Activated naive CD4-positive, alpha-beta T cell treated with anti-CD3 and anti-CD28 coated beads, Interleukin-2, amount 10 ng/mL, durations not matched to agents 7 days and 5 days (primary cell): ENCODE measurements around the gene DSCAM.

Source experiments
- CTCF ChIA-PET: fragments of 350-600 bp; sonication (Branson Sonifier 250); formaldehyde crosslinking; loops from one replicate; lab custom pipeline; 2021; ENCODE audit warnings: antibody characterized with exemption; lab: Charles Lee
- DNase-seq: peaks from one replicate; pipeline ENCODE4 v3.0.0-alpha.2; 2020
- H3K27ac Mint-ChIP-seq: one replicate; pipeline ENCODE4 v1.8.0; 2021; ENCODE audit warnings: mild to moderate bottlenecking, moderate library complexity, mixed read lengths
- H3K27me3 Mint-ChIP-seq: one replicate; pipeline ENCODE4 v1.8.0; 2021; ENCODE audit warnings: mild to moderate bottlenecking, mixed read lengths
- H3K36me3 Mint-ChIP-seq: one replicate; pipeline ENCODE4 v1.8.0; 2021; ENCODE audit warnings: mixed read lengths
- H3K4me1 Mint-ChIP-seq: one replicate; pipeline ENCODE4 v1.8.0; 2021; ENCODE audit warnings: mixed read lengths
- H3K4me3 Mint-ChIP-seq: one replicate; pipeline ENCODE4 v1.8.0; 2021; ENCODE audit warnings: mild to moderate bottlenecking, moderate library complexity, mixed read lengths
- H3K9me3 Mint-ChIP-seq: one replicate; pipeline ENCODE4 v1.8.0; 2021; ENCODE audit warnings: mixed read lengths

DSCAM gene

DNA sequence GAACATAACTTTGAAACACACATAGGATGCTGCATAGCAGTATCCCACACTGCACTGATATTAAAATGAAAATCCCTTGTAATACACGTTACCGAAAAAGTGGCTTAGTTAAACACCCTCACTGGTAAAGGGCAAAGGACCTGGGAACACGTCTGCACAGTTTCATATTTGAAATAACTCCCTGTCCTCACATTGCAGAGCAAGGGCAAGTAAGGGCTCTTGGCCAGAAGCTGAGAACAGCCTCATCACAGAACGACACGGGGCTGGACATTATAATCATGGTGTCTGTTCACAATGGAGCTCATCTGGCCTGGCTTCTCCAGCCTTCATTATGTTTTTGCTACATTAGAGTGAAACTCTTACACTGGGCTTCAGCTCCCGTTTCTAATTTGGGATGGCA is 772.8 kb downstream of the DSCAM start:
- no peak for DNase-seq
- H3K27ac Mint-ChIP-seq, result no peak overlapping the region
- peaks cover 11% of the 10 kb centered on the region for H3K9me3 Mint-ChIP-seq
- H3K4me1 Mint-ChIP-seq, result no peaks in the 10 kb centered on the region
- no peak overlapping the region for H3K4me3 Mint-ChIP-seq
- CTCF ChIA-PET, result no interaction called here
- H3K36me3 Mint-ChIP-seq, result no peaks in the 10 kb centered on the region
- H3K27me3 Mint-ChIP-seq, result no peaks in the 10 kb centered on the region

DNA sequence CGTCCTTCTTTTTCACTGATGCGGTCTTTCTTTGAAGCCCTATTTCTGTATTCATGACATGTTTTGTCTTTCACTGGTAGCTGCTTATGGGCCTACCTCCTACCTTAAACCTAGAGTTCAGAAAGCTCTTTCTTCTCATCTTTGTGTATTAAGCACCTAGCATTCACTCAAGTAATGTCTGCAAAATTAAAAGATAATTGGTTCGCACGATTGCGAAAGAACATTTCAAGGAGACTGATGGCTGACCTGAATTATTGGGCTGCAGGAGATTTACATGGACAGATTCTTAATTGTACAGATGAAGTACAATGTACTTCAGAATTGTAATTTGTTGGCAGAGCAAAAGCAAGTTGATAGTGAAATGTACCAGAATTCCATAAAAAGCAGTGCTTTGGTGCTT is 773.3 kb downstream of the DSCAM start:
- Mint-ChIP-seq H3K4me3 (no peak overlapping the region), H3K36me3 (no peaks in the 10 kb centered on the region), H3K9me3 (peaks cover 11% of the 10 kb centered on the region), H3K27me3 (no peaks in the 10 kb centered on the region), H3K27ac (no peak overlapping the region), H3K4me1 (no peaks in the 10 kb centered on the region)
- CTCF ChIA-PET, result no interaction called here
- no peak for DNase-seq

DNA sequence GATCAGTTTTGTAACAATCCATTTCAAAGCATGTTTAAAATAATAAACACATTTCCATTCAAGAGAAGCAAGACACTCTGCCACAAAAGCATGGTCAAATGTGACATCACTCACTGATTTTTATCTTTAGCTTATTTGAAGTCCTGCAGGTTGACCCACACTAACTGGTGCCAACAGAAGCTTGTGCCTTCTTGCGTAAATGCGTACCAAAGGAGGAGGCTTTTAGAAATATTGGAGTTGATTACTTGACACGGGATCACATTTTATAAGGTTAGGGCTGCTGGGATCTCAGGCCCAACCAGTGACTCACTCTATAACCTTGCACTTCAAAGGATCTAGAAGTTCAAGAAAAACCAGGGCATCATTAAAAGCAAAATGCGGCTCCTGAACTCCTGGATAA is 776.1 kb downstream of the DSCAM start:
- DNase-seq, result no peak
- Mint-ChIP-seq H3K9me3 (peaks cover 13% of the 10 kb centered on the region), H3K4me3 (no peak overlapping the region), H3K27ac (no peak overlapping the region), H3K4me1 (no peaks in the 10 kb centered on the region), H3K27me3 (no peaks in the 10 kb centered on the region), H3K36me3 (no peaks in the 10 kb centered on the region)
- CTCF ChIA-PET, result no interaction called here

DNA sequence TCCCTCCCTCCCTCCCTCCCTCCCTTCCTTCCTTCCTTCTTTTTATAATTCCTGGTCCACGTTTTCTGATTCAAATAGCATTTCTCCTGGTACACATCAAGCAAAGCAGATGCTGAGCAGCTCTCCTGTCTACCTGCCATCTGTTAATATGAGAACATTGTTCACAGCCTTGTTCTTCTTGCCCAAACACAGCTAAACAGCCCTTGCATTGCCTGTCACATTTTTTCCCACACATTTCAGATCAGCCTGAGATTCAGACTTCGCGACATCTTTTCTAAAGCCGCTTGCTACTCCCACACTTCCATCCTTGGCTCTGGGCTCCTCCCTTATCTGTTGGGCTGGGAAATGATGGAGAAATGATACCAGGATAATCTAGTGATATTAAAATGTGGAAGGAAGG is 779.2 kb downstream of the DSCAM start:
- CTCF ChIA-PET, result no interaction called here
- Mint-ChIP-seq H3K4me3 (no peak overlapping the region), H3K27me3 (no peaks in the 10 kb centered on the region), H3K9me3 (peaks cover 7% of the 10 kb centered on the region), H3K27ac (no peak overlapping the region), H3K4me1 (no peaks in the 10 kb centered on the region), H3K36me3 (no peaks in the 10 kb centered on the region)
- DNase-seq, result no peak

DNA sequence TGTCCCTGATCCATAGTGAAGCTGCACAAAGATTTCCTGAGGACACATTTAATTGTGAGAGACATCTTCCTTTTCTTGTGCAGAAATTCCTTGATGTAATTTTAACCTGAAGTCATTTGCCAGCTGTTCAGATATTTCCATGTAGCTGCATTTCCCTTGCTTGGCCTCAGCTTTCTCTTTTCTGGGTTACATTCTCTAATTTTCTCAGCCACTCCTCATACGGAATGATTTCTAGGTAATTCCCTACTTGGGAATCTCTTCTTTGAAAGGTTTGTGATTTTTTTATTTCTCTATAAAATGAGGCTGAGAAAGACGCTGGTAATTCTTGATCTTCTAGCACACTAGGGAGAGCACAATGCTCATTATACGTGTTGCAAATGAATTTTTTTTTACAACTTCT is 780.7 kb downstream of the DSCAM start:
- CTCF ChIA-PET, result no interaction called here
- no peak for DNase-seq
- Mint-ChIP-seq H3K27me3 (no peaks in the 10 kb centered on the region), H3K36me3 (no peaks in the 10 kb centered on the region), H3K4me1 (no peaks in the 10 kb centered on the region), H3K4me3 (no peak overlapping the region), H3K9me3 (peaks cover 7% of the 10 kb centered on the region), H3K27ac (no peak overlapping the region)

DNA sequence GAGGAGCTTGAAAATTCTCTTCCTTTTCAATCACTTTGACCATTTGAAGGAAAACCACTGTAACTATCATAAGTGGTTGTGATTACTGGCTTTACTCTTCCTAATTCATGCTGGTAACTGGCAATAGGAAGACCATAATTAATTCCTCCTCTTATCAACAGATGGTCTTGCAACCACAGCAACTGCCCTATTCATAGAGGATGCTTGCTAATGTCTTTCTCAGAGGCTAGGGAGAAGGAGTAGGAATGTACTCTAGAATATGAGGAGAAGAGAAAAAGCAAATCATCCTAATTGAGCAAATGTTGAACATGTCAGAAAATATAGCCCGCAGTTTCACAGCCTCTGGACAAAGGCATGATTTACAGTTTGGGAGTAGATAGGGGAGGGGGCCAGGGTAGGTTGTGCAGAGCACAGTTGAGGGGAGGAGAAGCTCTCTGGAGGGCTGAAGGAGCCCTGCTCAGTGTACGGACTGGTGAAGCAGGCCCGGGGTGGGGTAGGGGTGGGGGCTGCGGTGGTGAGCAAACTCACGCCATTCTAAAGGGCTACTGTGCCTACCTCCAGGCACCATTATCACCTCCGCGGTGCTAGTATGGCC is 786.8 kb downstream of the DSCAM start:
- Mint-ChIP-seq H3K27me3 (no peaks in the 10 kb centered on the region), H3K4me1 (no peaks in the 10 kb centered on the region), H3K27ac (no peak overlapping the region), H3K9me3 (peaks cover 14% of the 10 kb centered on the region), H3K36me3 (no peaks in the 10 kb centered on the region), H3K4me3 (no peak overlapping the region)
- CTCF ChIA-PET, result no interaction called here
- no peak for DNase-seq

DNA sequence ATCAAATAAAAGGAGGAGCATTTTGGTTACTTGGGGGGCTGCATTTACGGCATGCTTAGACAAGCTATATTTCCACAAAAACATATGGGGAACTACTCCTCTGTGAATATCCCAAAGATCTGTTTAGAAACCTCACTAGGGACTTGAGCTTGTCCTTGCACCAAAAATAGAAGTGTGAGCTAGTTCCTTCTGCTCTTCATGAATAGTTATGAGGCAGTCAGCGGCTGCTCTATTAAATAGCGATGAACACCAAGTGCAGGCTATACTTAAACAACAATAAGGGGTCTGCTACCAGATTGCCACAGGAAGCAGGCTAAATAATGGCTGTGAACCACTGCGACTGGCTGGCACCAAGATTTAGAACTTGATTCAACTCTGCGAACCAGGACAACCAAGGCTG is 789.6 kb downstream of the DSCAM start:
- H3K4me1 Mint-ChIP-seq, result no peaks in the 10 kb centered on the region
- H3K9me3 Mint-ChIP-seq, result peaks cover 16% of the 10 kb centered on the region
- H3K36me3 Mint-ChIP-seq, result no peaks in the 10 kb centered on the region
- DNase-seq, result no peak
- no peak overlapping the region for H3K4me3 Mint-ChIP-seq
- CTCF ChIA-PET, result no interaction called here
- H3K27ac Mint-ChIP-seq, result no peak overlapping the region
- no peaks in the 10 kb centered on the region for H3K27me3 Mint-ChIP-seq

DNA sequence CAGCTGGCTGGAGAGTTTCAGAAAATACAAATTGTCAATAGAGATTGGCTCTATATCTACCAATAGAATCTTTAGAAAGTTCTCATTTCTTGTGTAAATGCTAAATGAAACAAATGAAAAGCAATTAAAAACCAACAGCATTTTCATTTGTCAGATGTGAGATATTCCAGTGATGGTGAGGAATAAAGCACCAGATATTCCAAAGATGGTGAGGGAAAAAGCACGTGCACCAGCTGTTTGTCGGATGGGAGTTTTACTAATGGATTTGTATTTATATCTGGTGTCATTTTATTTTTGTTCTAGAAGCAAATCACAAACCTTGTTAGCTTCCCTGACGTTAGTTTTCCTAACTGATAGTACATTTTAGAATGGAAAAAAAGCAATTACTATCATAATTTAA is 790.9 kb downstream of the DSCAM start:
- Mint-ChIP-seq H3K36me3 (no peaks in the 10 kb centered on the region), H3K9me3 (peaks cover 16% of the 10 kb centered on the region), H3K27ac (no peak overlapping the region), H3K4me1 (no peaks in the 10 kb centered on the region), H3K27me3 (no peaks in the 10 kb centered on the region), H3K4me3 (no peak overlapping the region)
- DNase-seq, result no peak
- CTCF ChIA-PET, result no interaction called here

DNA sequence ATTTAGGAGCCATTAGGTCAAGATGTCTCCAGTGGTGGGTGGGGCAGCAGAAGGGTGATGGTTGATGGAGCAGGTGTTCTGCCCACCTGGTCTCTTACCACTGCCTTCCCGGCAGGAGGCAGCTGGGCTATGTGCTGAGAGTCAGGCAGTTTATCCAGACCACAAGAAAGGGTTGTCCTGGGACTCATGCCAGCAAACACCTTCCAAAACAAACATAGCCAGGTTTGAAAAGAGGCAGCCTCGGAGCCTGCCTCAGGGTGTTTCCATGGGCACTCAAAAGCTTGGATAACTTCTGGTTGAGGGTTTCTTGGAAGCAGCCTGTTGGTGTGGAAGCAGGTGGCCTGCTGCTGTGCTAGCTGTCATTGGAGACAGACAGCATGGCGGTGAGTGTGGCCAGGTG is 792.6 kb downstream of the DSCAM start:
- no peaks in the 10 kb centered on the region for H3K36me3 Mint-ChIP-seq
- H3K4me3 Mint-ChIP-seq, result no peak overlapping the region
- H3K4me1 Mint-ChIP-seq, result no peaks in the 10 kb centered on the region
- peaks cover 11% of the 10 kb centered on the region for H3K9me3 Mint-ChIP-seq
- no peaks in the 10 kb centered on the region for H3K27me3 Mint-ChIP-seq
- DNase-seq, result no peak
- no peak overlapping the region for H3K27ac Mint-ChIP-seq
- CTCF ChIA-PET, result no interaction called here

DNA sequence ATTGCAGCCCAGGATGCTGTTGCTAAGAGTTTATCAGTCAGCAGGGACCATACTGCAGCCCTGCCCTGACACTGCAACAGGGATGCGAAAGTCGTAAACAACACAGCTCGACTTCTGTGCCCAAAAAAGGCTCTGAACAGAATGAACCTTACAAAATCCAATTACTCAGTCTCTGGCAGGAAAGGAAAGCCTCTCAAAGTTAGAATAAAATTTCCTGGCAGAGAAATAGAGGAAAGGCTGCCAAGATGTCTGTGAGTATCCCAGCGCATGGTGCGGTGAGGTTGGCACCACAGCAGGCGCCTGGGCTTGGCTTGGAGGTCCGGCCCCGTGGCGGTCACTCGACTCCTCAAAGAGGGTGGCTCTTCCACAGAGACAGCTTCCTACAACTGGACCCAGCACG is 794.0 kb downstream of the DSCAM start:
- no peaks in the 10 kb centered on the region for H3K27me3 Mint-ChIP-seq
- no peaks in the 10 kb centered on the region for H3K36me3 Mint-ChIP-seq
- no peak overlapping the region for H3K4me3 Mint-ChIP-seq
- H3K9me3 Mint-ChIP-seq, result peaks cover 12% of the 10 kb centered on the region
- DNase-seq, result no peak
- no peaks in the 10 kb centered on the region for H3K4me1 Mint-ChIP-seq
- H3K27ac Mint-ChIP-seq, result no peak overlapping the region
- CTCF ChIA-PET, result no interaction called here

DNA sequence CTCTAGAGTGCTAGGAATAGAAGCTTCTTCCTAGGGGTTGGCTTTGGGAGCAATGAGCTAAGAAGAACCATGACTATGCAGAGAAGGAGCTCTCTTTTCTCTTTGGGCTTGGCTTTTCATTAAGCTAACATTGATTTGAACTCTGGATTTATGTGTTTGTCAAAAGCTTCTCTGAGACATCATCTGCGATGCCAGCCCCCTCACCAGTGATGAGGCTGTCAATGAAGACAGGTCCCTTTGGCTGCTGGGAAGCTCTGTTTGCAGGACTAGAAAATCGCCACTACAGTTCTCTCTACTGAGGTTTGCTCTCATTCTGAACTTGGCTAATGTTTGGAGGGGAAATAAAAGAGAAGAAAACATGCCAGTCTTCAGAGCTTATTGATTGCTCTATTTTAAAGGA is 794.7 kb downstream of the DSCAM start:
- H3K27ac Mint-ChIP-seq, result no peak overlapping the region
- H3K27me3 Mint-ChIP-seq, result no peaks in the 10 kb centered on the region
- no peaks in the 10 kb centered on the region for H3K4me1 Mint-ChIP-seq
- H3K9me3 Mint-ChIP-seq, result peaks cover 14% of the 10 kb centered on the region
- H3K36me3 Mint-ChIP-seq, result no peaks in the 10 kb centered on the region
- H3K4me3 Mint-ChIP-seq, result no peak overlapping the region
- DNase-seq, result no peak
- CTCF ChIA-PET, result no interaction called here

DNA sequence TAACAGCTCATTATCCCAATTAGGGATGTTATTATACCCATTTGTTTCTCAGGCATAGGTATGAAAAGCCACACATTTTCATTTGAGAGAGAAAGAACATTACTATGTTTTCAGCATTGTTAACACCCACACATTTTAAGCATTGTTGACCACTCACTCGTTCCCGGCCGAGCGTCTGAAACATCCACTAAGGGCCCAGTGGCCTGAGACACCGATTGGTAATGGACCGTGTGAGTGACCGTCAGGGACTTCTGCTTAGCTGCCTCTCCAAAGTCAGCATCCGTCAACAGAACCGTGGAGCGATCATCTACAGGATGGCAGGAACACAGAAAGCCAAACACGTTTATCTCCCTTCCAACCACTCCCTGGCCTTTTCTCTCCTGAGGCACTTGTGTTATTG is 795.2 kb downstream of the DSCAM start:
- Mint-ChIP-seq H3K4me3 (no peak overlapping the region), H3K4me1 (no peaks in the 10 kb centered on the region), H3K27me3 (no peaks in the 10 kb centered on the region), H3K9me3 (peaks cover 13% of the 10 kb centered on the region), H3K36me3 (no peaks in the 10 kb centered on the region), H3K27ac (no peak overlapping the region)
- DNase-seq, result no peak
- CTCF ChIA-PET, result no interaction called here

DNA sequence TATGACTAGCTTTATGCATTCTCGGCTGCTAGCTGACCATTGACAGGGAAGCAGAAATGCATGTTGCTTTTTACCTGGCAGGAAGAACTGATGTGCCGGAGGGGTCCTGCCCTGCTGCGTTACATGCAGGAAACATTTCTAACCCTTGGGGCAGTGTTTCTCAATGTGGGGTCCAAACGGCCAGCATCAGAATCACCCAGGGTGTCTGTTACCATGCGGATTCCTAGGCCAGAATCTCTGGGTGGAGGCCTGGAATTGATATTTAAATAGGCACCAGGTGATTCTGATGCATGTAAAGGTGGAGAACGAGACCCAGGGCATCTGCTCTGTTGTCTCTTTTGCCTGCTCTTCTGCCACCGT is 797.0 kb downstream of the DSCAM start:
- no peak overlapping the region for H3K4me3 Mint-ChIP-seq
- CTCF ChIA-PET, result no interaction called here
- H3K4me1 Mint-ChIP-seq, result no peaks in the 10 kb centered on the region
- peaks cover 17% of the 10 kb centered on the region for H3K9me3 Mint-ChIP-seq
- no peak for DNase-seq
- no peak overlapping the region for H3K27ac Mint-ChIP-seq
- no peaks in the 10 kb centered on the region for H3K36me3 Mint-ChIP-seq
- no peaks in the 10 kb centered on the region for H3K27me3 Mint-ChIP-seq

DNA sequence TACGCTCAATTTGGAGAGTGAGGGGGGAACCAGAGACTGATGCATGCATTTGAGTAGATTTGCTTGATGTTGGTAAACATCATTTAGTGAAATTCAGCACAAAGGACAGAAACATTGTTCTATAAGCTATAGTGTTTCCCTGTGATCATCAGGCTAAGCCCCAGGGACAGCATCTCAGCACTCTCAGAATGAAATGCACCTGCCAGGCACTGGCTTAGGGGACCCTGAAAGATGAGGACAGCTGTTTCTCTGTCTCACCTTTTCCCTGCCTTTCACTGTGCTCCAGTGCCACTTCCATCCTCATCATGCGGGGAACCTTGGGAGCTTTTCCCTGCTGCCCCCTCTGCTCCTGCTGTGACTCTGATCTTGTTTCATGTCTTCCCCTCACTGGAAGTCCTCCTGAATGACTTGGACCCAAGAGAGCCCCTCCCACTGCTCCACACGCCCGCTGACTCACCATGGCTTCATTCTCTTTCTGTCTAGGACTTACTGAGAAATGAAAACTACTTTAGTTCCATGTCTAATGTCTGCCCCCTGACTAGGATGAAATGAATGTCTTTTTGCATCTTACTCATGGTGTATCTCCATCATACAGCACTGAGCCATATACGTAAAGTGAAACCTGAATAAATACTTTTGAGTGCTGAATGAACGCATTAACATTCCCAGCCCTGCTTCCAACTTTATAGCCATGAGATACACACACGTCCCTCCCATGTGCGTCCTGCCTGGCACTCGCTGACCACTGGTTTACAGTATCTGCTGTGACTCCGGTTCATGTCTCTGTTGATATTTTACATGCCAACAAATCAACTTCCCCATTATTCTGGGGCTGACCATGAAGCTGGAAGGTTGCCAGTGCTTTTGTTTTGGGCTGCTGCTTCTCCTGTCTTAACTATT is 797.7 kb downstream of the DSCAM start:
- no peak for DNase-seq
- no peaks in the 10 kb centered on the region for H3K27me3 Mint-ChIP-seq
- H3K27ac Mint-ChIP-seq, result no peak overlapping the region
- no peak overlapping the region for H3K4me3 Mint-ChIP-seq
- H3K9me3 Mint-ChIP-seq, result peaks cover 15% of the 10 kb centered on the region
- H3K4me1 Mint-ChIP-seq, result no peaks in the 10 kb centered on the region
- CTCF ChIA-PET, result no interaction called here
- H3K36me3 Mint-ChIP-seq, result no peaks in the 10 kb centered on the region

DNA sequence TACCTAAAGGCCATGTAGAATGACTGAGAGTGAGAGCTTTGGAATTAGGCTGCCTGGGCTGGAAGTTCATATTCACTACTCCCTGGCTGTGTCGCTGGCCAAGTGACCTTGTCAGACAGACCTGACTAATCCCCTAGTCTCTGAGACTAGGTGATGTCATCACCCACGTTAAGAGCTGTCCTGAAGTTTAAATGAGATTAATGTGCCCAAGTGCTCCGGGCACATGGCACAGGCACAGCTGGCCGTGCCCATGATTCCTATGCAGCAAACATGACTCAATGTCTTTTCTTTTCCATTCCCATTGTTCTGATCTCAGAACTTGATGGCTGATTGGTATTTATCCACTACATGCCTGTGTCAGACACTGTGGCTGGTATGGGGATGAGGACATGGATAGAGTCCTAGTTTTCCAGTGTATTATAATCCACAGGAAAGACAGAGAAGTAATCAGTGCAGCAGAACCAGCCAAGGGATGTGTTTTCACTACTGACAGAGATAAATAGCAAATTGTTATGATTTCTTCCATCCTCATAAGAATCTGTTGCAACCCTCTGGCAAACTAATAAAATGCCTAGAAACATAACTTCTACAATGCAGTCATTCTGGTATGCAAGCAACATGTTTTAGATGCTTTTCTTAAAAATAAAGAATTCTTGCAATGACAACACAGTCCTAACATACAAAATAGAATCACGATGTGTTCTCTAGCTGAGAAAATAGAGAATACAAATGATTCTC is 798.8 kb downstream of the DSCAM start:
- CTCF ChIA-PET, result no interaction called here
- Mint-ChIP-seq H3K4me3 (no peak overlapping the region), H3K9me3 (peaks cover 15% of the 10 kb centered on the region), H3K27ac (no peak overlapping the region), H3K36me3 (no peaks in the 10 kb centered on the region), H3K27me3 (no peaks in the 10 kb centered on the region), H3K4me1 (no peaks in the 10 kb centered on the region)
- DNase-seq, result no peak
